ENCODE data around the gene GAL3ST1. TPM values are rescaled to one million over a fixed set of nuclear protein-coding genes. Genes with fewer than 3 reads are reported as not detected.

GAL3ST1 gene
- total and polyA plus RNA-seq, 2 of the 8 experiments (the other 6 are each of a cell fraction or from before 2014, with no cell fraction given): 11.0 to 32.5 TPM

GRCh38 chr22:30615543-30615954 lies 41.1 kb upstream of the GAL3ST1 start:
- H2BK120ac ChIP-seq (replicated peaks; ENCODE audit: low read depth, low read length): no peak overlapping the region
- H3K9me3 ChIP-seq (ENCODE audit: insufficient read depth in 2 of 2, low read depth in 1 of 2, low read length in 1 of 2): no peaks in the 10 kb centered on the region
- no peak overlapping the region for H2BK20ac ChIP-seq (ENCODE audit: low read length)
- DNase-seq (ENCODE audit: low read depth in 1 of 2, low spot score in 2 of 2) (no peak), FAIRE-seq (no peak)
- H3K4me2 ChIP-seq (ENCODE audit: insufficient read depth in 1 of 2, low read depth in 2 of 2, low read length in 2 of 2): no peak overlapping the region
- H3K27me3 ChIP-seq (replicated peaks in 1 of 4; ENCODE audit: control insufficient read depth in 3 of 4, extremely low read depth in 1 of 4, insufficient read depth in 3 of 4, low read length in 3 of 4): no peaks in the 10 kb centered on the region
- H4K8ac ChIP-seq (ENCODE audit: extremely low read depth, insufficient read depth, low read length): no peak overlapping the region
- CTCF ChIA-PET (ENCODE audit: partially characterized antibody): interaction anchor here (0.5 to 1.5 kb wide), 4 partner anchors 10 to 208 kb away, joined by 3 to 5 read pairs (median 4); partner anchors contain the start of gene SLC35E4
- H3K23me2 ChIP-seq (ENCODE audit: low read depth, low read length): no peaks in the 10 kb centered on the region
- H2BK15ac ChIP-seq (ENCODE audit: low read length): no peak overlapping the region
- peaks cover 10 to 70% (median 53%) of the 10 kb centered on the region in 4 experiments; a peak in 7 of 8 replicates for H3K36me3 ChIP-seq (ENCODE audit: control insufficient read depth in 2 of 4, insufficient read depth in 4 of 4, low read length in 3 of 4)
- H3K14ac ChIP-seq (ENCODE audit: insufficient read length): no peak overlapping the region
- no peak overlapping the region for H2BK12ac ChIP-seq (ENCODE audit: low read depth, low read length)
- POLR2A ChIA-PET (ENCODE audit: partially characterized antibody): interaction anchor here (0.9 kb wide), 1 partner anchor 11 kb away, joined by 4 read pairs; no protein-coding TSS in a partner anchor
- H3K79me2 ChIP-seq (ENCODE audit: control insufficient read depth in 1 of 2, insufficient read depth in 2 of 2, low read length in 2 of 2): no peaks in the 10 kb centered on the region
- no peaks in the 10 kb centered on the region for H3K4me1 ChIP-seq (replicated peaks in 1 of 4; ENCODE audit: control insufficient read depth in 3 of 4, insufficient read depth in 4 of 4, low read length in 3 of 4)
- H2AFZ ChIP-seq (ENCODE audit: low read length): no peak overlapping the region
- H3K79me1 ChIP-seq (ENCODE audit: low read depth, low read length): no peaks in the 10 kb centered on the region; the same call in 1 of the 2 replicates
- H4K91ac ChIP-seq (replicated peaks; ENCODE audit: insufficient read length, low read length): no peak overlapping the region
- H3K23ac ChIP-seq (ENCODE audit: insufficient read length): no peak overlapping the region
- no peak overlapping the region for H2AK5ac ChIP-seq (ENCODE audit: low read depth, low read length)
- H3K4ac ChIP-seq (replicated peaks; ENCODE audit: insufficient read length, low read depth, low read length): no peak overlapping the region
- H3K56ac ChIP-seq (replicated peaks; ENCODE audit: insufficient read length, low read depth, low read length): no peak overlapping the region
- peaks cover 2 to 5% of the 10 kb centered on the region in 2 experiments for H4K20me1 ChIP-seq (replicated peaks in 1 of 2; ENCODE audit: control insufficient read depth in 1 of 2, insufficient read depth in 2 of 2, low read length in 2 of 2)
- H4K5ac ChIP-seq (ENCODE audit: insufficient read length, low read depth, low read length): no peak overlapping the region
- no peak overlapping the region for H3K9ac ChIP-seq (replicated peaks in 1 of 4; ENCODE audit: extremely low read depth in 1 of 4, low read depth in 3 of 4, low read length in 3 of 4)
- no peak overlapping the region for H3K18ac ChIP-seq (ENCODE audit: extremely low read depth, low read length)
- no peak overlapping the region for H2BK5ac ChIP-seq (ENCODE audit: low read depth, low read length)
- H3K4me3 ChIP-seq (ENCODE audit: extremely low read depth in 1 of 4, insufficient read depth in 2 of 4, low read depth in 3 of 4, low read length in 4 of 4): no peak overlapping the region
- WGBS, 2 experiments (ENCODE audit: extremely low coverage in 1 of 2, insufficient coverage in 1 of 2, insufficient read length in 1 of 2, insufficient replicate concordance in 2 of 2, low coverage in 1 of 2, low lambda C conversion rate in 2 of 2, missing lambda C conversion rate in 1 of 2): 93% methylated on average over 7 of the region's 7 CpGs; no CpG with 5 or more reads in 1 of the 2 experiments
- no peak overlapping the region for H3K27ac ChIP-seq (ENCODE audit: low read depth, low read length)
- TF ChIP-seq BACH1 (IDR thresholded peaks at IDR 0.05; ENCODE audit: low read length) (no peak), CREB1 (IDR thresholded peaks at IDR 0.05) (no peak), EP300 (IDR thresholded peaks at IDR 0.05; ENCODE audit: borderline replicate concordance in 1 of 2, low read depth in 2 of 2, low read length in 2 of 2) (no peak), MAFK (IDR thresholded peaks at IDR 0.05; ENCODE audit: low read depth, low read length) (peak; percentile 97)

All from H1 (cell line).